Loucy (cell line): ENCODE measurements around the gene SNORC.
A peak's percentile ranks its signal among the peaks of the same experiment; 100 is the strongest.

Experiments used
- H2AFZ ChIP-seq: fragments of 200-600 bp; sonication (generic); 2 replicates; pipeline ENCODE4 v1.6.0; 2016; ENCODE audit warnings: antibody characterized with exemption, mild to moderate bottlenecking, low read length, moderate library complexity
- H3F3A ChIP-seq: fragments of 200-600 bp; 2 replicates; pipeline ENCODE4 v1.6.0; 2016; ENCODE audit warnings: antibody characterized with exemption, low read depth, mild to moderate bottlenecking
- H3K27me3 ChIP-seq: fragments of 200-600 bp; sonication (generic); 2 replicates; pipeline ENCODE4 v1.6.1; 2014; ENCODE audit warnings: low read length, mild to moderate bottlenecking; ENCODE audit not compliant: insufficient read depth, poor library complexity, severe bottlenecking
- H3K36me3 ChIP-seq: fragments of 200-600 bp; sonication (generic); 2 replicates; pipeline ENCODE4 v1.6.1; 2016; ENCODE audit warnings: low read length; ENCODE audit not compliant: insufficient read depth
- H3K4me1 ChIP-seq: fragments of 200-600 bp; sonication (generic); 2 replicates; pipeline ENCODE4 v1.5.1; 2014; ENCODE audit warnings: low read length, mild to moderate bottlenecking; ENCODE audit not compliant: insufficient read depth, poor library complexity, severe bottlenecking
- H3K4me2 ChIP-seq: fragments of 200-600 bp; sonication (generic); 2 replicates; pipeline ENCODE4 v1.6.0; 2014; ENCODE audit warnings: antibody characterized with exemption, low read length, low read depth, mild to moderate bottlenecking; ENCODE audit not compliant: poor library complexity, severe bottlenecking
- H3K4me3 ChIP-seq: fragments of 200-600 bp; sonication (generic); 2 replicates; pipeline ENCODE4 v1.5.1; 2014; ENCODE audit warnings: low read length, mild to moderate bottlenecking, mixed read lengths; ENCODE audit not compliant: poor library complexity, severe bottlenecking
- H3K79me2 ChIP-seq: fragments of 200-600 bp; sonication (generic); 2 replicates; pipeline ENCODE4 v1.6.1; 2014; ENCODE audit warnings: low read length; ENCODE audit not compliant: insufficient read depth
- H3K9ac ChIP-seq: fragments of 200-600 bp; sonication (generic); 2 replicates; pipeline ENCODE4 v1.6.0; 2014; ENCODE audit warnings: mild to moderate bottlenecking, low read depth, low read length, moderate library complexity; ENCODE audit not compliant: poor library complexity, severe bottlenecking
- H3K9me2 ChIP-seq: fragments of 200-600 bp; sonication (generic); replicated peaks from 2 replicates; pipeline ENCODE4 v1.6.1; 2016; ENCODE audit warnings: low read depth, low read length, mixed read lengths
- H3K9me3 ChIP-seq: fragments of 200-600 bp; sonication (generic); 2 replicates; pipeline ENCODE4 v1.6.1; 2014; ENCODE audit warnings: mild to moderate bottlenecking, antibody characterized with exemption, low read length, low read depth; ENCODE audit not compliant: insufficient read depth
- H4K20me1 ChIP-seq: fragments of 200-600 bp; sonication (generic); 2 replicates; pipeline ENCODE4 v1.6.0; 2014; ENCODE audit warnings: antibody characterized with exemption, low read length, mild to moderate bottlenecking; ENCODE audit not compliant: insufficient read depth, poor library complexity, severe bottlenecking
- CTCF ChIP-seq: fragments of 200-600 bp; sonication (generic); conservative IDR thresholded peaks from 2 replicates; pipeline ENCODE4 v1.5.1; 2014; ENCODE audit warnings: mild to moderate bottlenecking, antibody characterized with exemption, low read length
- EZH2phosphoT487 ChIP-seq: fragments of 200-600 bp; IDR thresholded peaks from 2 replicates; pipeline ENCODE4 v1.6.1; 2018; ENCODE audit warnings: antibody characterized with exemption, mild to moderate bottlenecking, moderate library complexity, borderline replicate concordance

The SNORC gene

DNA sequence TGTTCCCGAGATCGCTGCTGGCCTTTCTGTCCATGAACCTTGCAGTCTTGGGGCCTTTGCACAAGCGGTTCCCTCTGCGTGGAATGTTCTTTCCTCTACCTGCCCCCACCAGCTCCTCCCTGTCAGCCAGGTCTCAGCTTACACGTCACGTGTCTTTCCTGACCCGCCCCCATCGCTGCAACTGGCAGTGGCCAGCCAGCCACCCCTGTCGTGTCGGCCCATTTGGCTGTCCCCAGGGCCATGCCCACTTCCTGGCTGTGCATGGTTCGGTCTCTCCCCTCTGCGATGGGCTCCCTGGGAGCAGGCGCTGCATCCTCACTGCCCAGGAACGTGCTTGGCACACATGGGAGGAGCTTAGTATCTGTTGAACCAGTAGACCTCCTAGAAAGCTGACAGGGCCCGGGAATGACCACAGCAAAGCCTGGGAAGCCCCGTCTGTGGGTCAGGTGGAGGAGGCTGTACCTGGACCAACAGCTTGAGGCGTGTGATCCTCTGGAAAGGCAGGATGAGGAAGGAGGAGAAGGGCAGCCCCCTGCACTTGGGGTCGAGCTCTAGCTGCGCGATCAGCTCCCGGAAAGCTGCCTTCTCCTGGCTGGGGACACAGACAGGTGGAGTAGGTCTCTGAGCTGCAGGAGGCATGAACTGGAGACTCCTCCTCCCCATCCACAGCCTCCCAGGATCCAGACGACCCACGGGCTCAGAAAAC lies 21.0 kb downstream of the SNORC start:
- Histone ChIP-seq H4K20me1 (no peaks in the 10 kb centered on the region), H2AFZ (peak overlapping the region; percentile 68), H3K9me3 (no peaks in the 10 kb centered on the region), H3K4me3 (no peak overlapping the region), H3K9ac (no peak overlapping the region), H3K36me3 (no peaks in the 10 kb centered on the region), H3K4me1 (peaks cover 4% of the 10 kb centered on the region), H3K4me2 (no peak overlapping the region), H3K9me2 (no peaks in the 10 kb centered on the region), H3K27me3 (no peaks in the 10 kb centered on the region), H3K79me2 (no peaks in the 10 kb centered on the region), H3F3A (no peaks in the 10 kb centered on the region)
- TF ChIP-seq CTCF (no peak), EZH2phosphoT487 (no peak)

GRCh38 chr2:232891621-232892071 lies 21.6 kb downstream of the SNORC start:
- no peak overlapping the region for H3K4me2 ChIP-seq
- no peaks in the 10 kb centered on the region for H3K79me2 ChIP-seq
- no peak overlapping the region for H3K9ac ChIP-seq
- peaks cover 4% of the 10 kb centered on the region for H3K4me1 ChIP-seq
- H3K4me3 ChIP-seq: no peak overlapping the region
- H3K9me2 ChIP-seq: no peaks in the 10 kb centered on the region
- H3K9me3 ChIP-seq: no peaks in the 10 kb centered on the region
- no peaks in the 10 kb centered on the region for H4K20me1 ChIP-seq
- no peak overlapping the region for H2AFZ ChIP-seq
- no peaks in the 10 kb centered on the region for H3K27me3 ChIP-seq
- no peaks in the 10 kb centered on the region for H3F3A ChIP-seq
- H3K36me3 ChIP-seq: no peaks in the 10 kb centered on the region
- TF ChIP-seq CTCF (no peak), EZH2phosphoT487 (no peak)

GRCh38 chr2:232892221-232892620 lies 22.2 kb downstream of the SNORC start:
- Histone ChIP-seq H3K4me1 (peaks cover 4% of the 10 kb centered on the region), H3K9me3 (no peaks in the 10 kb centered on the region), H2AFZ (no peak overlapping the region), H3K36me3 (no peaks in the 10 kb centered on the region), H3K9me2 (no peaks in the 10 kb centered on the region), H4K20me1 (no peaks in the 10 kb centered on the region), H3K4me3 (no peak overlapping the region), H3F3A (no peaks in the 10 kb centered on the region), H3K9ac (no peak overlapping the region), H3K79me2 (no peaks in the 10 kb centered on the region), H3K4me2 (no peak overlapping the region), H3K27me3 (no peaks in the 10 kb centered on the region)
- no peak for TF ChIP-seq CTCF
- no peak for TF ChIP-seq EZH2phosphoT487
